HG03060 (cell line): ENCODE results near the gene SPPL3.
"Not testable (repeated sequence)": the region's sequence is repeated elsewhere in the genome, so short reads cannot be mapped to it uniquely, and the experiment has no call there.

Experiments used
- ATAC-seq: cut with Tn5 transposase; IDR thresholded peaks from one replicate; pipeline ENCODE4 v1.9.1; 2021; ENCODE audit warnings: low read depth, moderate number of reproducible peaks; ENCODE audit not compliant: unreplicated experiment

SPPL3 gene

DNA sequence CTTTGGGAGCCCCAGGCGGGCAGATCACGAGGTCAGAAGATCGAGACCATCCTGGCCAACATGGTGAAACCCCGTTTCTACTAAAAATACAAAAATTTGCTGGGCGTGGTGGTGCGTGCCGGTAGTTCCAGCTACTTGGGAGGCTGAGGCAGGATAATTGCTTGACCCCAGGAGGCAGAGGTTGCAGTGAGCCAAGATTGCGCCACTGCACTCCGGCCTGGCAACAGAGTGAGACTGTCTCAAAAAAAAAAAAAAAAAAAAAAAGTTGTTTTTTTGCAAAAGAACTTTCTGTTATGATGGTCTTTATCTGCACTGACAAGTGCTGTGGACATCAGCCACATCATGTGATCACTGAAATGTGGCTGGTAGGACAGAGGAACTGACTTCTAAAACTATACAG lies 111.7 kb downstream of the SPPL3 start:
- not testable (repeated sequence) for ATAC-seq

DNA sequence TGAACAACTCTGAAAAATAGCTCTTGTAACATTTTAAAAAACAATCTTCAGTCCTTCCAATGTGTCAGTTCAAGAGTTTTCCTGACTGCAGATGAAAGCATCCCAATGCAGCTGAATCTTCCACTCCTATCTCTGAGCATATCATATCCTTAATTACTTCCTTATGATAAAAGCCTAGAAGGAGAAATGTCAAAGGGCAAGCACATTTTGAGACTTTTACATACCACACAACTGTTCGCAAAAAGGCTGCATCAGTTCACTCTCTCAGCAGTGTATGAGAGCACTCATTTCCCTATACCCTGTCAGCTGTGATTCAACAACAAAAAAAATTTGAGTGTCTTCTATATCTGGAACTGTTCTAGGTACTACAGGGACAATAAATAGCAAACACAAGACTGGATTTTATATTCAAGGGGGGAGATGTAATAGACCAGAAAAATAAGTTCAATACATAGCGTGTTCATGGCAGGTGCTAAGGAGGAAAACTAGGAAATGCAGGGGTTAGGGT lies 112.4 kb downstream of the SPPL3 start:
- no peak for ATAC-seq

DNA sequence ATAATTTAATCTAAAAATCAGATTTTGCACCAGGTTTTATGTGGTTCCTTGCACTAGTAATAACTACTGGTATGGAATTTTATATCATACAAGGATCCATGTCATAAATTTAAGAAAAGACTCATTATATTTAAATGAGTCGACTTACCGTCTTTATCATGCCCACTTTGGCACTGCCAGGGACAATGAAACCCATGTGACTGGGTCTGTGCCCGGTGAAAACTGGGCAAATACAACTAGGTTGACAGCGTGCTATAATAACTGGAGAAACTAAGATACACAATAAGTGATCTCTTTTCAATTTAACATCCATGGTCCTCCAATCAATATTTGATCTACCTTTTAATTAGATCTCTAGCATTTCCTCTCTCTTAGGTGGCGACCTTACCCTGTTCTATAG lies 114.0 kb downstream of the SPPL3 start:
- no peak for ATAC-seq

DNA sequence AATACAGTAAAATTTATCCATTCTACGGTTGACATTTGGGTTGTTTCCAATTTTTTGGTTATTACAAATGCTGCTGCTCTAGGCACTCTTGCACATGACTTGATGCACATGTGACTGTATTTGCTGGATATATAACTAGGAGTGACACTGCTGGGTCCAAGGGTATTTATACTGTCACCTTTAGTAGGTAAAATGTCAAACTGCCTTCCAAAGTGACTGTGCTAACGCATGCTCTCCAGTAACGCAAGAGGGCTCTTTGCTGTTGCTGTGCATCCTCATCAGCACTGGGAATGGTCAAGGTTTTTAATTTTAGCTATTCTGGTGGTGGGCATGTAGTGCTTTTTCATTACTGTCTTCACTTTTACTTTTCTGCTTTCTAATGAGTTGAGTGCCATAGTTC lies 116.3 kb downstream of the SPPL3 start:
- ATAC-seq: no peak

DNA sequence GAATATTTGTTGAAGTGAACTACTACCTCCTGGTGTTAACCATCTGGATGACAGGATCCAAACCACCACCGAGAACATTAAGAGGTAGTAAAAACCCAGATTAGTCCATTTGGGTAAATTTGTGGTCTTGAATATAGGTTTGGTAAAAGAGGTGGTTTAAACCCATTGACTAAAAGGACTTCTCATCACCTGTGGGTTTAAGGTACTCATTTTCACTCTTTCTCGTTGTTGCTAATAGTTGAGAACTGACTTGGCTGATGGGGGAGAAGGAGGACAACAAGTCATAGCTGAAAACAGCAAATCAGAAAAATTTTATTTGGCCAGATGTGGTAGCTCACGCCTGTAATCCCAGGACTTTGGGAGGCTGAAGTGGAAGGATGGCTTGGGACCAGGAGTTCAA lies 119.4 kb downstream of the SPPL3 start:
- no peak for ATAC-seq

DNA sequence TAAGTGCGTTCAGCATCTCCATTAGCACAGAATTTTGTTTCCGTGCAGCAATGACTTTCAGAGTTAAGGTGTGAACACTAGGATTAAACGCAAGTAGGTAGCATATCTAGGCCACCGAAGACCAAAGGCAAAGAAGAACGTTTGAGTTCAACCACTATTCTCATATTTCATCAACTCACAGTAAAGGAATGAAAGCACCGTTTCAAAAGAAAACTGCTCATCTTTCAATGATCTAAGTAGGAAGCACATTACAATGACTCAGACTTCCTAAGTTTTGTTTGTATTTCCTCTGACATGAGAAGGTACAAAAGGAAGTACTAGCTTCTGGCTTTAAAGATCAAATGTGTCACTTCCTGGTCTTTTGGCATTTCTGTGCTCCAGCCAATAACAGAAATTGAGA lies 121.0 kb downstream of the SPPL3 start:
- ATAC-seq: no peak

DNA sequence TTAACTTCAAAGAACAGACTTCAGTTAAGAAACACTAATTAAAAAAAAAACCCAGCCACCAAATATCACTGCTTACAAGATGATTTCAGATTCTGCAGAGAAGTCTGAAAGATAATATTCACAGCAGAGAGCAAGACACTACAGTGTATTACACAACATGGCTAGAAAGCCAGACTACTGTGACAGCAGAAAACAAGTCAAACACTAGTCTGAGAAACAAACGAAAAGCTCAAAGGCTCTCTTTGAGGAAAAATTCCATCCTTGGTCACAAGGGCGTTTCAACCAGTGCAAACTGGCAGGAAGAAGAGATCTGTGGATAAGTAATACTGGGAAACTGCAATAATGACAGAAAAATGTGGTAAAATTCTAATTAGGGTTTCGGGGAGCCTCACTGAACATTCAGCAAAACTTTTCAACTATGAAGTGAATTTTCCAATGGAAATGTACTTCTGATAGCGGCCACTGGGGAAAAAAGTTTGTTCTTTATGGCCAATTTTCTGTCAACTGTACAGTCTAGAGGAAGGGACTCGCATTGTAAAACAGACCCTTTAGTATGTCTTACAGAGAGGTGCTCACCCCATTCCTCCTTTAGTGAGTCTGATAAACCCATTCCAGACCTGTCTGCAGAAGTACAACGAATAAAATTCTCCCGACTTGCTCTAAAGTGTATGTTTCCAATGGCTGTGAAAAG lies 128.2 kb downstream of the SPPL3 start:
- ATAC-seq: no peak

DNA sequence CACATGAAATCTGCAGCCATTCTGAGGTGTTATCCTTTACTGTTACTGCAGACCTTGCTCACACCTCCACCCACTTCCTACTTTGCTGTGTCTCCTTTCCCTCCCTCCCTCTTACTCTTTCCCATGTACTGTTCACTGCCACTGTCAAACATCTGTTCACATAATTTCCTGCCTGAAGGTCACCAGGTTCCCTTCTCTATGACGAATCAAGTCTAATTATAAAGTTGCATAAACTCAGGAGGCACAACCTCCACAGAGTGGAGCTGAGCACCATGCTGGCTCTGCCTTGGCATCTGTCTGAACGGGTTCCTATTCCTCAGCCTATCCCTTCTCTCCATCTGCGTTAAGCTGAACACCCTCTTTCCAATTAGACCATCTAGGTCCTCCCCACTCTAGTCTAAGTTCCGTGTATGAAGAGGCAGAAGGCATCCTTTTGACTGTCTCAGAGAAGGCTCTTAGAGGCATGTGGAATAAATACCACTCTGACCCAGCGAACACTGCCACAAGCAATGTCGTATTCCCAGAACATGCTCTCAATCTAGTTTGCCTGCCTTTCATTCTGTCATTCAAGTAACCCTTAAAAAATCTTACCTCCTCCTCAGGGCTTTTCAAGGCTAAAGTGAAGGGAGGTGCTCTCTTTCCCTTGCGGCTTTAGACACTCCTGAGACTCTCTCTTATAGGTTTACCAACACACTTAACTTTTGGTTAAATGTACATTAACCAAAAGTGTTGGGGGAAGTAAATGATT lies 129.8 kb downstream of the SPPL3 start:
- no peak for ATAC-seq

DNA sequence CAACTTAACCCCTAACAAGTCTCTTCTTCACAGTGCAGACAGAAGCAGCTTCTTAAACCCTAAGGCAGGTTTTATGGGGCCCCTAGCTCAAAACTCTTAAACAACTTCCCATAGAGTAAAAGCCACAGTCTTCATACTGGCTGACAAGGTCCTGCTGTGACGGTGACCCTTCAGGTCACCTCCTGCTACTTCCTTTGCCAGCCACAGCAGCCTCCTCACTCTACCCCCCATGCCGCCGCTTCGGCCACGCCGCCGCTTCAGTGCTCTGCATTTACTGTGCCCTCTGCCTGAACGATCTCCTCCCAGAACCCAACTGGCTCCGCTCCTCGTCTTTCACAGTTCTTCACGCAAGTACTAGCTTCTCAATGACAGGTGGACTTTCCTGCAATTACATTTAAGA lies 133.1 kb downstream of the SPPL3 start:
- no peak for ATAC-seq

DNA sequence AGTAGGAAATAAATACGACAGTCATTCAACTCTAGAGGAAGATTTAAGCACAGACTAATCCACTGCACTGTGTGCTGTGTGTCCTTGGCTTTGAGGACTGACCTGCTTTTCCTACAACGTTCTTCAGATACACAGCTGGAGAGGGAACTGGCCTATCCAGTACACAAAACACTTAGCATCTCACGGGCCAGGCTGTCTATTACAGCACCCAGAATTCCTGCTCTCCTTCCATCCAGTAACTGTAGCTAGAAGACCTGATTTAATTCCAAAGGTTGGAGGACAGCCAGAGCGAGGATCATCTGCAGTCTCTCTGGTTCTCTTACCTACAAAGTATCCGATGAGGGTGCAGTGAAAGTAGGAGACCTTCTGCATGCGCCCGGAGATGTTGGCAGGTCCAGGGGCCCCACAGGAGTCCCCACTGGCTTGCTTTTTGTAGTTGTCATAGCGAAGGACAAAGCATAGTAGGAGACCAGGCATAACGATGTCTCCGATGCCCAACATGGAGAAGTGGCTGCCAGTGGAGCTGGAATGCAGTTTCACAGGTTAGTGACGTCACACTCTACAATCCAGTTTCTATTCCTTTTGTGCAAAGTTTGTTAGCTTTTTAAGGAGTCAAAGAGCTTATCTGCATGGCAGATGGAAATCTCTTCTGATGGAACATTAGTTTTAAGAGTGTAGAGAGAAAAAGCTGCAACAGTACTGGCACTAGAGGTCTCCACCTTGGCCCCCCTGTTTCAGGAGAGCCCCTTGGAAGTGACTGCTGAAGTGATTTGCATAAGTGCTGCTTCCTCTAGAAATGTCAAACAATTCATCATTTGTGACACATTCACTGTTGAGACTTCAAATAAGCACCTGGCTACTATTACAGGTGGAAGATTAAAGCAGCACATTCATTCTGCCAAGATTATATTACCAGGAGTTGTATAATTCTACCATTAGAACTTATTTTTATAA lies 136.8 kb downstream of the SPPL3 start:
- no peak for ATAC-seq

DNA sequence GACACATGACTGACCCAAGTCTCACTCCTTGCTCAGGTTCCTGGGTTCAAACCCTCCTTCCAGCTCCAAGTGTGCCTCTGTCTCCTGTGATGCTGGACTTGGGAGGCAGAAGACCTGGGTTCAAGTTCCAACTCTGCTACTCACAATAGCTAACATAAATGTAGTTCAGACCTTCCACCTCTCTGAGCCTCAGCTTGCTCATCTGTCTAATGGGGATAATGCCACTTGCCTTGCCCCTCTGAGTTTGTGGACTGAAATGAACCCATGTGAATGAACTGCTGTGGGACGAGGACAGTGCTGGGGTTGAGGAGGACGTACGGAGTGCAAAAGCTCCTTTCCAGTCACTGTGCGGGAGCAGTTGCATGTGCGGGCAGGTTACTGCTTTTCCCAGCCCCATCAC lies 137.6 kb downstream of the SPPL3 start:
- no peak for ATAC-seq

DNA sequence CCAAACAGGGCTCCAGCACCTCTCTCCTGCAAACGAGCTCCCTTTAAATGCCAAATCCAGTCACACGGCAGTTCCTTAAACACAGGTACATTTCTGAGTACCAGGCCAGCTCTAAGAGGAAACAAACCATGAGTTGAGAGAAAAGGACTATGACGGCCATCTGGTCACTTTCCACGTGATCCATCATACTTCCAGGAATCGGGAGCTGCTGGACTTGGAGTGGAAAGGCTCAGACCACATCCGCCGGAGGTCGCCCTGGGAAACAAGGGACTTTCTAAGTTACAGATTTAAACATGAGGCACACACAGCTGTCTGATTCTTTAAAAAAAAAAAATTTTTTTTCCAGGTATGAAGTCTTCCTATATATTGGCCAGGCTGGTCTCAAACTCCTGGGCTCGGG lies 139.3 kb downstream of the SPPL3 start:
- no peak for ATAC-seq

DNA sequence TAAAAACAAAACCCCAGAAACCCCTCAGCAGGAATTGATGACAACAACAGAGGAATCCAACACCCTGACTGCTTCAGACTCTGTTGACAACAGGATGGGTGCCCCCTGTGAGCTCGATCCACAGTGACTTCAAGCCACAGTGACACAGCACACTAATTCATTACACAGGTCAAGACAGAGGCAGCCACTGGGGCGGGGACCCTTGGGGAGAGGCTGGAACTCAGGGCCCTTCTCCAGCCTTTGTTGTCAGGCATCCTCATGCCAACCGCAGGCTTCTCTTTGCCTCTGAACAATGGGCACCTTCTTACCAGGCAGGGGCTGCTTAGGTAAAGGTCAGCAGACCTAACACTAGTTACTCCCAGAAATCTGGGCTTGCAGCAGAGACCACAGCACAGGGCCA lies 140.9 kb downstream of the SPPL3 start:
- ATAC-seq: no peak

DNA sequence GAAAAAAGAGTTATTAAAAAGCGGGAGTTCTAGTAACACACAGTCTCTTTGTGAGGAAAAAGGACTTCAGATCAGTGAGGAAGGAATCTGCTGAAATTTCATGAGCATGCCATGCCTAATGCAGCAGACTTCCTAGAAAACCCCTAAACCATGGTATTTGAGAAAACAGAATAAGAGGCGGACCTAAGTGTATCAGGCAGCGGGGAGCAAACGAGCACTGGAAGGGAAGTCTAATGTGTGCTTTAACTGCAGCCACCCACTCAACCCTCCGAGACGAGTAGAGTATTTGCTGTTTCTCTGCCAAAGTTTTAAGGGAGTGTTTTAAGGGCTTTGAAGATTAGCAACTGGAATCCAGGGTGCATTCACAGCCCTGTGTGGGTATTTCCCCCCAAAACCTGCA lies 142.1 kb downstream of the SPPL3 start:
- no peak for ATAC-seq

DNA sequence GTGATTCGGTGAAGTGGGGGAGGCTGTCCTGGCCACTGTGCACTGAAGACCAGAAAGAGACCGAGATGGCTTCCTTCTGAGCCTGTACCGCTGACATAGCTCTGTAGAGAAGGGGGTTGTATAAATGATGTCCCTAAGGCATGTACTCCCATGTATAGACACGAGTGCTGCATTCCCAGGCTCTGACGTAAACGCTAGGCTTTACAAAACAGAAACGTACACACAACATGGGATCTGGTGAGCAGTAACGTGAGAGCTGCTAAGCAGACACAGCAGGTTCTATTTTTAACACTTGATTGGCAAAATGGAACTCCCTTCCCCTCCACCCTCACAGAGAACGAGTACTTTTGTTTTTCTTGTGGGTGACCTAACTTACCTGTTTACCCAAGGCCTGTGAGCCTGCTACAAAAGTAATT lies 142.6 kb downstream of the SPPL3 start:
- ATAC-seq: no peak

DNA sequence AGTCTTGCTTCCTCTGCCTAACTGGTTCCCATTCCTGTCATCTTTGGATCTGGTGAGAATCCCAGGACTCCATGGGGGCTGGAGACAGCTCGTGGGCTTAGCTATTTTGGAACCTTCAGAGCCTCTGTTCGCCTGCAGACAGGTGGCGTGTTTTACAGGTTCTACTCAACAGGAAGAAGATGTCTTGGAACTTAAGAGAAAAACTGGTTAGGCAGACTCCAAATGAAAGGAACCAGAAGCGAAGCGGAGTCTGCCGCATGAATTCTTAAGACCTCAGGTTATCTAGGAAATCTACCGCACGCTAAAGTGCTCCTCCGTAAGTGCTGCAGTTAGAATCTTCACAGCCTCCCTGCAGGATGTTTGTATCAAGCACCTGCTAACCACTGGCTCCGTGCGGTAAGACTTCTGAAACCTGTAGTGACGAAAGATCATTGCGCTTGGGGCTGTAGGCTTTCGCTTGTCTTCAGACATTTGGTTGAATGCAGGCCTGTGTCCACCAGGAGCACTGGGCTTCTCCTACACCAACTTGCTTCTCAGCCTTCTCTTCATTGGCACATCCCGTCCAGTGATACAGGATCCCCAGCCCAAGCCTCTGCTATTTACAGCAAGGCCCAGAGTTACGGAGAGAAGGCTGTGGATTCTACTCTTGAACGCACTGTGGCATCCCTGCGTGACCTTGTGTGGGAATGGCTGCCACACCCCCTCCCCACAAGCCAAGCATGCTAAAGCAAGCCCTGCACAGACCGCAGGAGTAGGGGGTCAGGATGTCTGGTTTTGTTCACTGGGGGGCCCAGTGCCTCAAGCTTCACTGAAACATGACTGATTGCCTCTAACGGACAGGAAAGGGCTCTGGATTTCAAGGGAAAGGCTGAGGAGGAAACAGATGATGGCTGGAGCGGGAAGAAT lies 143.6 kb downstream of the SPPL3 start:
- ATAC-seq: no peak

DNA sequence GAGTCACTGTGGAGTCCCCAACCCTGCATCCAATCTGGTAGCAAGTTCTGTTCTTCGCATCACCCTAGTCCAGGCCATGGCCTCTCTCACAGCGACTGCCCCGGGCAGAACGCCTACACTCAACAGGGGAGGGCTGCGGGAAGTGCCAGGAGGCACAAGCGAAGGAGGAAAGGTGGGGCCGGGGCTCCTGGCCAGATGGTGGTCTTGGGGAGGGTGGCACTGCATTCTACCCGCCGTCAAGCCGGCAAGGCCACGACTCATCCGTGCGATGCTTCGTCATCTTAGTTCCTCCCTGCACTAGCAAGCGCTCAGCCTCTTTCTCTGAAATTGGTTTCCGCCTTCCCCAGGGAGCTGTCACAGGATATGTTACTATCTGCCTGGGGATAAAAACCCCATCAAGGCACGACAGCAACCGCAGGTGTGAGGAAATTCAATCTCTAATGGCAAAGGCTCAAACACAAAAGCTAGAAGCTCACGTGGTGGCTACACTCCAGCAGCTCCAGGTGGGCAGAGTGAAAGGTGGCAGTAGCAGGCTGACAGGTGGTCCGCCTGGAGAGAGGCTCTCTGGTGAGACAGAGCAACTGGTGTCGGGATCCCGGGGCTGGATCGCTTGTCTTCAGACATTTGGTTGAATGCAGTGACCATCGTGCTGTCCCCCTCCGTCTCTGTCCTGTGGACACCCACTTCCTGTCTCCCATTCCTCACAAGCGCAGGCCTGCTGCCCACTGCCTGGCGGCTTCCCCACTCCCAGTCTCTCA lies 144.4 kb downstream of the SPPL3 start:
- ATAC-seq: no peak

DNA sequence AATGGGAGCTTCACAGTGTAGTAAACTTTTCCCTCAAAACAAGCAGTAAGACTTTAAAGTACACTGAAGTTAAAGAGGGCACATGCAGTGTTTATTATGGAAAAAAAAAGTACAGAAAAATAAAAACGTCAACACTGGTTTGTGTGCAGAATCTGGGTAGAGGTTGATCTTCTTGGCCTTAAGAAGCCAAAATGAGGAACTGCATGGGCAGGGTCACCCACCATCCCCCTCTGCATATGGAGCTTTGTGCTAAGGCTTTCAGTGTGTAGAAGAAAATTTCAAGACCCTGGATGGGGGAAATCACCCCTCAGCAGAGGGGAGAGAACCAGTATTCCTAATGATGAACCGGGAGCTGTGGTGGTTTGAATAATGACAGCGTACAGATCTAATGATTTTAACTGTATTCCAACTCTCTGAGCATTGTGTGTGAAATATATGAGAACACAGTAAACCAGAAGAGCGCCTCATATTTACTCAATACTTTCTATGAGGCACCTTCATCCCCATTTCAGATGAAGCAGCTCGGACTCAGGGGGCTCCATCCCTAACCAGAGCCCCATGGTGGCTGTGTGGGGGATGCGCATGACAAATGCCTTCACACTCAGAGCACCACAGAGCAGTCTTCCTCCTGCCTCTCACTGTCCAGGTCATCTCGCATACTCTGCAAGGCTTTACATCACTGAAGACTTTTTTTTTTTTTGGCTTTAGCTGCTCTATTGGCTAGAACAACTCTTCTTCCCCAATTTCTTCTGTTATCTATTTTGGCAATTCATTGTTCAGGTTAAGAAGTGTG lies 145.2 kb downstream of the SPPL3 start:
- no peak for ATAC-seq
